Spleen (tissue), 11 donors: ENCODE results near the gene RIN2. TPM values are rescaled to one million over a fixed set of nuclear protein-coding genes. Genes with fewer than 3 reads are reported as not detected.

Source experiments
- DNase-seq: peaks from one replicate; pipeline ENCODE4 v3.0.0-alpha.2; 2020
- H3K27ac ChIP-seq, 8 donors: fragments of 200-600 bp; sonication (generic) in 7 of 8; 1 replicate in 4 of 8; 2 replicates in 4 of 8; pipeline versions ENCODE4 v1.5.0 to v1.8.0; 2016 to 2021; ENCODE audit warnings: inconsistent platforms in 4 of 8, mild to moderate bottlenecking in 4 of 8, moderate library complexity in 1 of 8
- H3K27me3 ChIP-seq, 7 donors: fragments of 200-600 bp; sonication (generic) in 6 of 7; replicated peaks in 1 of 7; 1 replicate in 4 of 7; 2 replicates in 3 of 7; pipeline versions ENCODE4 v1.5.0 to v1.8.0; 2016 to 2021; ENCODE audit warnings: inconsistent platforms in 3 of 7, mild to moderate bottlenecking in 1 of 7
- H3K36me3 ChIP-seq, 6 donors: fragments of 200-600 bp; sonication (generic) in 5 of 6; 1 replicate in 4 of 6; 2 replicates in 2 of 6; pipeline versions ENCODE4 v1.5.0 to v1.8.0; 2016 to 2021; ENCODE audit warnings: inconsistent platforms in 2 of 6
- H3K4me1 ChIP-seq, 6 donors: fragments of 200-600 bp; sonication (generic) in 5 of 6; 1 replicate in 3 of 6; 2 replicates in 3 of 6; pipeline versions ENCODE4 v1.5.0 to v1.8.0; 2016 to 2021; ENCODE audit warnings: inconsistent platforms in 3 of 6
- H3K4me3 ChIP-seq, 8 donors: fragments of 200-600 bp; sonication (generic) in 7 of 8; 1 replicate in 4 of 8; 2 replicates in 4 of 8; pipeline versions ENCODE4 v1.5.0 to v1.8.0; 2016 to 2021; ENCODE audit warnings: inconsistent platforms in 4 of 8, mild to moderate bottlenecking in 4 of 8, moderate library complexity in 2 of 8
- H3K9me3 ChIP-seq, 8 donors: fragments of 200-600 bp; sonication (generic) in 7 of 8; 1 replicate in 4 of 8; 2 replicates in 4 of 8; pipeline versions ENCODE4 v1.5.0 to v1.8.0; 2016 to 2021; ENCODE audit warnings: inconsistent platforms in 4 of 8
- POLR2A ChIP-seq, 3 donors: fragments of 450-650 bp; IDR thresholded peaks; one replicate each; pipeline ENCODE4 v1.5.1; 2017; ENCODE audit warnings: antibody characterized with exemption in 3 of 3, mild to moderate bottlenecking in 1 of 3
- POLR2AphosphoS5 ChIP-seq, 3 donors: sonication (generic); formaldehyde crosslinking; IDR thresholded peaks; one replicate each; pipeline ENCODE4 v1.5.1; 2017; ENCODE audit warnings: antibody characterized with exemption in 3 of 3
- intact Hi-C: fragments of 100-400 bp; cut with DNase I; formaldehyde crosslinking; loops from one replicate; pipeline ENCODE4 v1.15.0; 2023; ENCODE audit warnings: low total_unique reads
- polyA plus RNA-seq, 3 donors: library from polyadenylated mRNA; stranded (reverse); fragments of 200-250 nt; gene quantifications; one replicate each; pipeline ENCODE4 v1.2.1, GENCODE V29; 2013
- total RNA-seq, 7 donors: library from RNA; depleted of rRNA in 3 of 7; stranded (reverse); fragments of >200 nt in 3 of 7; fragmentation: NEBNext Ultra II Directional in 4 of 7; extraction: Animal tissue kit (Norgen Biotek cat#: 25700) in 4 of 7; gene quantifications; one replicate each; pipeline versions ENCODE4 v1.1.0 to v1.2.1, GENCODE V29; 2016 to 2021
- TF ChIP-seq, protein P1 (sequence below), 11 experiments: fragments of 200-600 bp in 7 of 11; fragments of 450-650 bp in 4 of 11; sonication (generic) in 4 of 11; IDR thresholded peaks in 8 of 11; conservative IDR thresholded peaks in 3 of 11; 1 replicate in 7 of 11; 2 replicates in 4 of 11; pipeline versions ENCODE4 v1.4.0 to v1.8.0; 2016 to 2021; ENCODE audit warnings: antibody characterized with exemption in 11 of 11, inconsistent platforms in 4 of 11, mild to moderate bottlenecking in 1 of 11
- donor health status: healthy with polysubstance abuse.
- donor health status: DM: no; HTN: no; CAD: no; lungs with moderate emphysema.
- donor health status: DM: no; HTN: no; CAD: no.
- donor health status: Bipolar disorder and iron deficiency.
- donor health status: healthy.
- donor health status: DM: no; HTN: no; CAD: no.
- donor health status: DM: yes; HTN: yes; CAD: no.

RIN2 gene
- total and polyA plus RNA-seq, 10 donors: 4.8 to 135 (median 64.0) TPM

- H3K9me3 ChIP-seq: no peaks in the 10 kb centered on the region
- intact Hi-C loops: no loop called here
- peak overlapping the region in 4 of 8 donors; percentile 5 to 22 (median 6) for H3K27ac ChIP-seq
- no peak overlapping the region for H3K4me3 ChIP-seq
- H3K4me1 ChIP-seq: peaks cover 0 to 31% (median 17%) of the 10 kb centered on the region in 6 donors
- TF ChIP-seq POLR2A (IDR thresholded peaks at IDR 0.05) (no peak), POLR2AphosphoS5 (IDR thresholded peaks at IDR 0.05) (no peak)
- TF ChIP-seq, protein P1, sequence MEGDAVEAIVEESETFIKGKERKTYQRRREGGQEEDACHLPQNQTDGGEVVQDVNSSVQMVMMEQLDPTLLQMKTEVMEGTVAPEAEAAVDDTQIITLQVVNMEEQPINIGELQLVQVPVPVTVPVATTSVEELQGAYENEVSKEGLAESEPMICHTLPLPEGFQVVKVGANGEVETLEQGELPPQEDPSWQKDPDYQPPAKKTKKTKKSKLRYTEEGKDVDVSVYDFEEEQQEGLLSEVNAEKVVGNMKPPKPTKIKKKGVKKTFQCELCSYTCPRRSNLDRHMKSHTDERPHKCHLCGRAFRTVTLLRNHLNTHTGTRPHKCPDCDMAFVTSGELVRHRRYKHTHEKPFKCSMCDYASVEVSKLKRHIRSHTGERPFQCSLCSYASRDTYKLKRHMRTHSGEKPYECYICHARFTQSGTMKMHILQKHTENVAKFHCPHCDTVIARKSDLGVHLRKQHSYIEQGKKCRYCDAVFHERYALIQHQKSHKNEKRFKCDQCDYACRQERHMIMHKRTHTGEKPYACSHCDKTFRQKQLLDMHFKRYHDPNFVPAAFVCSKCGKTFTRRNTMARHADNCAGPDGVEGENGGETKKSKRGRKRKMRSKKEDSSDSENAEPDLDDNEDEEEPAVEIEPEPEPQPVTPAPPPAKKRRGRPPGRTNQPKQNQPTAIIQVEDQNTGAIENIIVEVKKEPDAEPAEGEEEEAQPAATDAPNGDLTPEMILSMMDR (IDR thresholded peaks at IDR 0.05 in 8 of 11, conservative IDR thresholded peaks at IDR 0.05 in 3 of 11): no peak
- H3K36me3 ChIP-seq: peaks cover 0 to 4% (median 0%) of the 10 kb centered on the region in 6 donors
- DNase-seq: no peak
- H3K27me3 ChIP-seq: no peaks in the 10 kb centered on the region
Observed at GRCh38 chr20:19807191-19807945, 49.3 kb downstream of the RIN2 start.
